ENCODE measurements around the gene NELL1.

GRCh38 chr11:20933958-20934357, 264.6 kb downstream of the NELL1 start:
- TF ChIP-seq, protein P1, sequence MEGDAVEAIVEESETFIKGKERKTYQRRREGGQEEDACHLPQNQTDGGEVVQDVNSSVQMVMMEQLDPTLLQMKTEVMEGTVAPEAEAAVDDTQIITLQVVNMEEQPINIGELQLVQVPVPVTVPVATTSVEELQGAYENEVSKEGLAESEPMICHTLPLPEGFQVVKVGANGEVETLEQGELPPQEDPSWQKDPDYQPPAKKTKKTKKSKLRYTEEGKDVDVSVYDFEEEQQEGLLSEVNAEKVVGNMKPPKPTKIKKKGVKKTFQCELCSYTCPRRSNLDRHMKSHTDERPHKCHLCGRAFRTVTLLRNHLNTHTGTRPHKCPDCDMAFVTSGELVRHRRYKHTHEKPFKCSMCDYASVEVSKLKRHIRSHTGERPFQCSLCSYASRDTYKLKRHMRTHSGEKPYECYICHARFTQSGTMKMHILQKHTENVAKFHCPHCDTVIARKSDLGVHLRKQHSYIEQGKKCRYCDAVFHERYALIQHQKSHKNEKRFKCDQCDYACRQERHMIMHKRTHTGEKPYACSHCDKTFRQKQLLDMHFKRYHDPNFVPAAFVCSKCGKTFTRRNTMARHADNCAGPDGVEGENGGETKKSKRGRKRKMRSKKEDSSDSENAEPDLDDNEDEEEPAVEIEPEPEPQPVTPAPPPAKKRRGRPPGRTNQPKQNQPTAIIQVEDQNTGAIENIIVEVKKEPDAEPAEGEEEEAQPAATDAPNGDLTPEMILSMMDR (IDR thresholded peaks at IDR 0.05) = no peak
- no peak for TF ChIP-seq POLR2A (IDR thresholded peaks at IDR 0.05; ENCODE audit: low read length)
- TF ChIP-seq, protein P2, sequence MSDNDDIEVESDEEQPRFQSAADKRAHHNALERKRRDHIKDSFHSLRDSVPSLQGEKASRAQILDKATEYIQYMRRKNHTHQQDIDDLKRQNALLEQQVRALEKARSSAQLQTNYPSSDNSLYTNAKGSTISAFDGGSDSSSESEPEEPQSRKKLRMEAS (IDR thresholded peaks at IDR 0.05) = no peak
- no peak for TF ChIP-seq NR3C1 (IDR thresholded peaks at IDR 0.05)
- TF ChIP-seq EP300 (IDR thresholded peaks at IDR 0.05) = no peak

Measured in A549 (cell line).